ENCODE measurements around the gene SIL1. TPM values are rescaled to one million over a fixed set of nuclear protein-coding genes. Genes with fewer than 3 reads are reported as not detected.

SIL1 gene
- total RNA-seq, 1 experiment from 2014 or later, result 10.7 TPM

GRCh38 chr5:139241139-139241538 is 43.0 kb upstream of the SIL1 start (continued):
- TF ChIP-seq ATF1 (CRISPR knock-in tag; IDR thresholded peaks at IDR 0.05) (no peak), ZNF121 (CRISPR knock-in tag; IDR thresholded peaks at IDR 0.05) (no peak), ESRRA (CRISPR knock-in tag; IDR thresholded peaks at IDR 0.05; ENCODE audit: borderline replicate concordance) (no peak), SMAD4 (CRISPR knock-in tag; IDR thresholded peaks at IDR 0.05) (no peak), SP1 (CRISPR knock-in tag; conservative IDR thresholded peaks at IDR 0.05) (no peak), FOXJ3 (CRISPR knock-in tag; IDR thresholded peaks at IDR 0.05; ENCODE audit: borderline replicate concordance) (no peak), FOXP4 (CRISPR knock-in tag; IDR thresholded peaks at IDR 0.05) (no peak), CTCF (IDR thresholded peaks at IDR 0.05) (no peak)

DNA sequence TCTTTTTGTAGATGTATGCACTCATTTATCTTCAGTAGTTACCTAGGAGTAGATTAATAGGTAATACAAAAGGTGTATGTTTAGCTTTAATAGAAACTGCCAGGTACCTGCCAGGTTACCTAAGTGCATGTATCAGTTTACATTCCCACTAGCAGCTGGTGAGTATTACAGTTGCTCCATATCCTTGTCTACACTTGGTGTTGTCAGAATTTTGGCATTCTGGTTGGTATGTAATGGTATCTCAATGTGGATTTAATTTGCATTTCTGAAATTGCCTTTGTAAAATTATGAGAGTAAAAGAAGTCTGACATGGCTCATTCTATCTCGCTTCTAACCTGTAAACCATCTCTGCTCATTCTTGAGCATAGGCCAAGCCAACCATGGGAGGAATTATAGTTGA is 38.3 kb upstream of the SIL1 start:
- peaks cover 14% of the 10 kb centered on the region for H3K9me3 Mint-ChIP-seq
- CTCF ChIA-PET, result no interaction called here
- H3K36me3 Mint-ChIP-seq, result no peaks in the 10 kb centered on the region
- H3K4me1 Mint-ChIP-seq, result peaks cover 3% of the 10 kb centered on the region; the same call in 1 of the 2 replicates
- no peak for DNase-seq (ENCODE audit: low spot score)
- TF ChIP-seq, protein P1, sequence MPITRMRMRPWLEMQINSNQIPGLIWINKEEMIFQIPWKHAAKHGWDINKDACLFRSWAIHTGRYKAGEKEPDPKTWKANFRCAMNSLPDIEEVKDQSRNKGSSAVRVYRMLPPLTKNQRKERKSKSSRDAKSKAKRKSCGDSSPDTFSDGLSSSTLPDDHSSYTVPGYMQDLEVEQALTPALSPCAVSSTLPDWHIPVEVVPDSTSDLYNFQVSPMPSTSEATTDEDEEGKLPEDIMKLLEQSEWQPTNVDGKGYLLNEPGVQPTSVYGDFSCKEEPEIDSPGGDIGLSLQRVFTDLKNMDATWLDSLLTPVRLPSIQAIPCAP (CRISPR knock-in tag; IDR thresholded peaks at IDR 0.05), result no peak
- no peak for TF ChIP-seq HMGXB4 (CRISPR knock-in tag; IDR thresholded peaks at IDR 0.05)
- TF ChIP-seq ZNF317 (CRISPR knock-in tag; IDR thresholded peaks at IDR 0.05; ENCODE audit: borderline replicate concordance, low read depth), result no peak
- no peak for TF ChIP-seq PREB (CRISPR knock-in tag; IDR thresholded peaks at IDR 0.05; ENCODE audit: borderline replicate concordance)
- TF ChIP-seq TCF7 (CRISPR knock-in tag; IDR thresholded peaks at IDR 0.05; ENCODE audit: low read depth), result no peak
- TF ChIP-seq ATF1 (CRISPR knock-in tag; IDR thresholded peaks at IDR 0.05), result no peak
- TF ChIP-seq JAZF1 (CRISPR knock-in tag; IDR thresholded peaks at IDR 0.05), result no peak
- no peak overlapping the region for H3K27ac Mint-ChIP-seq
- no peak for ATAC-seq
- H3K4me3 Mint-ChIP-seq, result no peak overlapping the region
- H3K27me3 Mint-ChIP-seq (ENCODE audit: low read depth), result no peaks in the 10 kb centered on the region
- POLR2A ChIA-PET, result no interaction called here

GRCh38 chr5:139232147-139232724 is 34.1 kb upstream of the SIL1 start:
- CTCF ChIA-PET, result interaction anchor here (0.7 to 1.3 kb wide), 3 partner anchors 30 to 34 kb away, joined by 3 read pairs; partner anchors contain the start of gene SIL1
- H3K27ac Mint-ChIP-seq, result no peak overlapping the region; the same call in 1 of the 2 replicates
- no peaks in the 10 kb centered on the region for H3K36me3 Mint-ChIP-seq

More at GRCh38 chr5:139232147-139232724, 34.1 kb upstream of the SIL1 start:
- peaks cover 3% of the 10 kb centered on the region; the same call in 1 of the 2 replicates for H3K4me1 Mint-ChIP-seq
- TF ChIP-seq JAZF1 (CRISPR knock-in tag; IDR thresholded peaks at IDR 0.05) (no peak), SMAD3 (CRISPR knock-in tag; IDR thresholded peaks at IDR 0.05; ENCODE audit: borderline replicate concordance) (no peak), PREB (CRISPR knock-in tag; IDR thresholded peaks at IDR 0.05; ENCODE audit: borderline replicate concordance) (no peak), JUN (CRISPR knock-in tag; IDR thresholded peaks at IDR 0.05) (no peak), ZNF138 (CRISPR knock-in tag; conservative IDR thresholded peaks at IDR 0.05) (no peak), ZNF121 (CRISPR knock-in tag; IDR thresholded peaks at IDR 0.05) (peak; percentile 86)
- TF ChIP-seq, protein P2, sequence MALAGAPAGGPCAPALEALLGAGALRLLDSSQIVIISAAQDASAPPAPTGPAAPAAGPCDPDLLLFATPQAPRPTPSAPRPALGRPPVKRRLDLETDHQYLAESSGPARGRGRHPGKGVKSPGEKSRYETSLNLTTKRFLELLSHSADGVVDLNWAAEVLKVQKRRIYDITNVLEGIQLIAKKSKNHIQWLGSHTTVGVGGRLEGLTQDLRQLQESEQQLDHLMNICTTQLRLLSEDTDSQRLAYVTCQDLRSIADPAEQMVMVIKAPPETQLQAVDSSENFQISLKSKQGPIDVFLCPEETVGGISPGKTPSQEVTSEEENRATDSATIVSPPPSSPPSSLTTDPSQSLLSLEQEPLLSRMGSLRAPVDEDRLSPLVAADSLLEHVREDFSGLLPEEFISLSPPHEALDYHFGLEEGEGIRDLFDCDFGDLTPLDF (CRISPR knock-in tag; IDR thresholded peaks at IDR 0.05), result no peak
- peaks cover 11% of the 10 kb centered on the region for H3K9me3 Mint-ChIP-seq
- no peak for ATAC-seq
- H3K4me3 Mint-ChIP-seq, result no peak overlapping the region
- no peak for DNase-seq (ENCODE audit: low spot score)
- POLR2A ChIA-PET, result interaction anchor here (0.7 kb wide), 1 partner anchor 99 kb away, joined by 4 read pairs; no protein-coding TSS in a partner anchor
- H3K27me3 Mint-ChIP-seq (ENCODE audit: low read depth), result no peaks in the 10 kb centered on the region

Data from WTC11 (cell line).